BE2C (cell line): ENCODE results near the gene ELMO1.

Source experiments
- DNase-seq: peaks from one replicate; pipeline ENCODE4 v3.0.0-alpha.2; 2020
- H3K27me3 ChIP-seq: fragments of 250-450 bp; sonication (Bioruptor Pico); 2 replicates; pipeline ENCODE4 v1.5.1; 2020; ENCODE audit warnings: mild to moderate bottlenecking
- H3K36me3 ChIP-seq: fragments of 250-450 bp; sonication (Bioruptor Pico); 2 replicates; pipeline ENCODE4 v1.5.1; 2020; ENCODE audit warnings: mild to moderate bottlenecking
- H3K4me1 ChIP-seq: fragments of 250-450 bp; sonication (Bioruptor Pico); 2 replicates; pipeline ENCODE4 v1.5.1; 2020
- H3K4me3 ChIP-seq: 2 replicates; pipeline ENCODE4 v1.5.1; 2011; ENCODE audit warnings: low read depth, low read length
- H3K9me3 ChIP-seq: fragments of 250-450 bp; sonication (Bioruptor Pico); 2 replicates; pipeline ENCODE4 v1.5.1; 2020
- TF ChIP-seq, protein P1 (sequence below): IDR thresholded peaks from 2 replicates; pipeline ENCODE4 v1.5.1; 2012; ENCODE audit warnings: mild to moderate bottlenecking, low read depth, low read length

The ELMO1 gene

DNA sequence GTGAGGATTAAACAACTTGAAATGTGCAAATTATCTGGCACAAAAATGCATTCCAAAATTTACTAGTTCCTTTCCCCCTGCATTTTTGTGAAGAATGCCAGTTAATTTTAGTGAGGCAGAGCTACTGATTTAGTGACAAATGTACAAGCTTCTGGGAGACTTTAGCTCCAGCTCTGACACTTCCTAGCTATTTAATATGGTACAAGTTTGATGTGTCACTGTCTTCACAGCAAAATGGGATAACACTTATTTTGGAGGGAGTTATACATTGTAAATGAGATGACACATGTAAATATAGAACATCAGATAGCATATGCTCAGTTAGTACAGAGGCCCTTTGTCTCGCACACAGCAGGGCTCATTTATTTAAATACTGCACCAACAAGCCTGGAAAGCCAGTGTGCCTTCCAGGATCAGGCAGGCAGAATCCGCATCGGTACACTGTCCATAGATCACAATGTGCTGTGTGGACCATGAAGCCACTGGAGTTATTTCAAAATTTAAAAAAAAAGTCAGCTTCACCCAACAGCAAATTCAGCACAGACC, 48.7 kb downstream of the ELMO1 start:
- TF ChIP-seq, protein P1, sequence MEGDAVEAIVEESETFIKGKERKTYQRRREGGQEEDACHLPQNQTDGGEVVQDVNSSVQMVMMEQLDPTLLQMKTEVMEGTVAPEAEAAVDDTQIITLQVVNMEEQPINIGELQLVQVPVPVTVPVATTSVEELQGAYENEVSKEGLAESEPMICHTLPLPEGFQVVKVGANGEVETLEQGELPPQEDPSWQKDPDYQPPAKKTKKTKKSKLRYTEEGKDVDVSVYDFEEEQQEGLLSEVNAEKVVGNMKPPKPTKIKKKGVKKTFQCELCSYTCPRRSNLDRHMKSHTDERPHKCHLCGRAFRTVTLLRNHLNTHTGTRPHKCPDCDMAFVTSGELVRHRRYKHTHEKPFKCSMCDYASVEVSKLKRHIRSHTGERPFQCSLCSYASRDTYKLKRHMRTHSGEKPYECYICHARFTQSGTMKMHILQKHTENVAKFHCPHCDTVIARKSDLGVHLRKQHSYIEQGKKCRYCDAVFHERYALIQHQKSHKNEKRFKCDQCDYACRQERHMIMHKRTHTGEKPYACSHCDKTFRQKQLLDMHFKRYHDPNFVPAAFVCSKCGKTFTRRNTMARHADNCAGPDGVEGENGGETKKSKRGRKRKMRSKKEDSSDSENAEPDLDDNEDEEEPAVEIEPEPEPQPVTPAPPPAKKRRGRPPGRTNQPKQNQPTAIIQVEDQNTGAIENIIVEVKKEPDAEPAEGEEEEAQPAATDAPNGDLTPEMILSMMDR = no peak
- no peak for DNase-seq
- Histone ChIP-seq H3K36me3 (no peaks in the 10 kb centered on the region), H3K4me1 (no peaks in the 10 kb centered on the region), H3K9me3 (no peaks in the 10 kb centered on the region), H3K4me3 (no peak overlapping the region), H3K27me3 (no peaks in the 10 kb centered on the region)

DNA sequence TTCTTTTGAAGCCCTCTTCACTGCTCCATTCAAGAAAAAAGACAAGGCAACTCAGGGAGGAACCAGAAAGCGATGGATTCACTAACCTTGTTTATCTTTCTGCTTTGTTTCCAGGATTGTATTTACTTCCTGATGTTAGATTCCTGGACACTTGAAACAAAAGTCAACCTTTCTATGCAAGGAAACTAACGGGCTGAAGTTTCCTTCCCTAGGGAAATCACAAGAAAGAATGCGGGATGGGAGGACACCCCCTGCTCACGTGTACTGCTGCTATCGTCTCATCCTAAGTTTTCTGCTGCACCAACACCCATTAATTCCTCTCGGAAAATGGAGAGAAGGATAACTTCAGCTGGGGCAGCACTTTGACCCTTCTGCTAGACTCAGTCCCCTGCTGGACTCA, 50.3 kb downstream of the ELMO1 start:
- no peak overlapping the region for H3K4me3 ChIP-seq
- no peaks in the 10 kb centered on the region for H3K9me3 ChIP-seq
- no peaks in the 10 kb centered on the region for H3K27me3 ChIP-seq
- TF ChIP-seq, protein P1 = no peak
- no peaks in the 10 kb centered on the region for H3K4me1 ChIP-seq
- H3K36me3 ChIP-seq = no peaks in the 10 kb centered on the region
- DNase-seq = no peak

DNA sequence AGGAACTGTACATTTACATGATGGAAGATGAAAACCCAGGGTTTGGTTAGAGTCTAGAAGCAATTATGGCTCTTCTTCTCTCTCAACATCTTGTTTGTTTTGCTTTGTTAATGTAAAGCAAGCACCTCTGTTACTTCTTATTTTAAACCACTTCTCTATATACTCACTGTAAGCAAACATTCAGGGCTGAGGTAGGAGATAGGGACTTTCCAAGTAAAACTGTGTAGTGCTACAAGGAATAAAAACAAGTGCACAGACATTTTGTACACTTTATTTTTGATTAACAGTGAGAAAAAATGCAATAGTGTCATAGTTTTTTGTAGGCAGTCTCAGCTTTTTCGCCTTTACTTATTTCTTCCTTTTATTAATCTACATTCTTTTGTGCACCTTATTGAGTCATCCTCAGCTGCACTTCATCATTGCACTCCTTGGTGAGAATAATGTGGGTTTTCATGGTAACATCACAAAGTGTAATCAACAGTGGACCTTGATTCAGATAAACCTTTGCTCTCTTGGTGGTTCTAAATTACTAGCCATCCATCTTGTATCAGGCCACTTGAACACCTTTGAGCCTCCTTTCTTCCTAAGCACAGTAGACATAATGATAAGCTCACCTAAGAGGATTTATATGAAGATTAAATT, 52.9 kb downstream of the ELMO1 start:
- H3K36me3 ChIP-seq = no peaks in the 10 kb centered on the region
- no peak for DNase-seq
- TF ChIP-seq, protein P1 = no peak
- H3K4me1 ChIP-seq = no peaks in the 10 kb centered on the region
- no peak overlapping the region for H3K4me3 ChIP-seq
- no peaks in the 10 kb centered on the region for H3K9me3 ChIP-seq
- no peaks in the 10 kb centered on the region for H3K27me3 ChIP-seq

DNA sequence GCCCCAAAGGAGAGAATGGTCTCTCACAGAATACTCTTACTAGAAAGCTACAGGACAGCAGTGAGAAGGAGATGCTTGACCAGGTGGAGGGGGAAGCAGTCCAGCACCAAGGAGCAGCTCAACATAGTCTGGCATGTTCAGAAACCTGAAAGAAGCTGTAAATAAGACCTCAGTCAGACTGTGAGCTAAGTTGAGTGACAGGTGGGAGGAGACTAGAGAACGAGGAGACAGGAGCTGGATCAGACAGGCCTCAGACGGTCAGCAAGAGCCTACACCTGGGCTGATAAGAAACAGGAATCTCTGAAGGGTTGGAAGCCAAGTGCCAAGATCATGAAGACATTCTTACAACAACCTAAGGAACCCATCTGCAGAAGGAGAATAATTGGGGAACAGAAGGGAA, 54.5 kb downstream of the ELMO1 start:
- TF ChIP-seq, protein P1 = no peak
- Histone ChIP-seq H3K27me3 (no peaks in the 10 kb centered on the region), H3K4me3 (no peak overlapping the region), H3K9me3 (no peaks in the 10 kb centered on the region), H3K36me3 (no peaks in the 10 kb centered on the region), H3K4me1 (no peaks in the 10 kb centered on the region)
- no peak for DNase-seq

DNA sequence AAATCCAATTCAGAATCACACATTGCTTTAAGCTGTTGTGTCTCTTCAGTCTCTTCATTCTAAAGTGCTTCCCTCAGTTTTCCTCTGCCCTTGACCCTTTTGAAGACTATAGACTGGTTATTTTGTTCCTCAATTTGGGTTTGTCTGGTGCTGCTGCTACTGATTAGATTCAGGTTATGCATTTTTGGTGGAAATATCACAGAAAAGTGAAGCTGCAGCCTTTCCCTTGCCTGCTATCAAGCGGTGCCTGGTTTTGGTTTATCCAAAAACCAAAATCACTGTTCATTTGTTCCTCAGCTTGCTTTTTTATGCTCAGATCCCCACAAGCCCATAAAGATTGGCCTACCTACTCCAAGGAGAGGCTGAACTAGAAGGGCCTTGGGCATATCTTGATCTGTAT, 55.2 kb downstream of the ELMO1 start:
- TF ChIP-seq, protein P1 = no peak
- Histone ChIP-seq H3K4me3 (no peak overlapping the region), H3K36me3 (no peaks in the 10 kb centered on the region), H3K9me3 (no peaks in the 10 kb centered on the region), H3K27me3 (no peaks in the 10 kb centered on the region), H3K4me1 (no peaks in the 10 kb centered on the region)
- no peak for DNase-seq

DNA sequence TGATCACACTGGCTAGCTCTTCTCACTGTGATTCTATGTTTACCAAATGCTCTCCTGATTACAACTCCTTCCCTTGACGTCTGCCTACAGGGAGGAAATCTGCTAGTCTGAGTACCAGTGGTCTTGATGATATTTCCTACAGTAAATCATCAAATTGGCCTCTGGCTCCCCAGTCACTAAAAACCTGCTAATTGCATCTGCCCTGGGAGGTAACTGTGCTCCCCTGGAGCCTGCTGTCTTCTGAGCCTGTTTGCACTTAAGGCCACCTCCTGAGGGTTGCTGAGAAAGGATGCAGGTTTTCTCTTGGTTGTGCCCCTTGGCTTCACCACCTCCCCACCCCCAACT, 56.0 kb downstream of the ELMO1 start:
- no peak for DNase-seq
- Histone ChIP-seq H3K27me3 (no peaks in the 10 kb centered on the region), H3K4me3 (no peak overlapping the region), H3K36me3 (no peaks in the 10 kb centered on the region), H3K4me1 (no peaks in the 10 kb centered on the region), H3K9me3 (no peaks in the 10 kb centered on the region)
- TF ChIP-seq, protein P1 = no peak
